Measurements from ENCODE around the gene PPEF2.

- TF ChIP-seq, protein P1, sequence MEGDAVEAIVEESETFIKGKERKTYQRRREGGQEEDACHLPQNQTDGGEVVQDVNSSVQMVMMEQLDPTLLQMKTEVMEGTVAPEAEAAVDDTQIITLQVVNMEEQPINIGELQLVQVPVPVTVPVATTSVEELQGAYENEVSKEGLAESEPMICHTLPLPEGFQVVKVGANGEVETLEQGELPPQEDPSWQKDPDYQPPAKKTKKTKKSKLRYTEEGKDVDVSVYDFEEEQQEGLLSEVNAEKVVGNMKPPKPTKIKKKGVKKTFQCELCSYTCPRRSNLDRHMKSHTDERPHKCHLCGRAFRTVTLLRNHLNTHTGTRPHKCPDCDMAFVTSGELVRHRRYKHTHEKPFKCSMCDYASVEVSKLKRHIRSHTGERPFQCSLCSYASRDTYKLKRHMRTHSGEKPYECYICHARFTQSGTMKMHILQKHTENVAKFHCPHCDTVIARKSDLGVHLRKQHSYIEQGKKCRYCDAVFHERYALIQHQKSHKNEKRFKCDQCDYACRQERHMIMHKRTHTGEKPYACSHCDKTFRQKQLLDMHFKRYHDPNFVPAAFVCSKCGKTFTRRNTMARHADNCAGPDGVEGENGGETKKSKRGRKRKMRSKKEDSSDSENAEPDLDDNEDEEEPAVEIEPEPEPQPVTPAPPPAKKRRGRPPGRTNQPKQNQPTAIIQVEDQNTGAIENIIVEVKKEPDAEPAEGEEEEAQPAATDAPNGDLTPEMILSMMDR (IDR thresholded peaks at IDR 0.05), result no peak
- no peak for TF ChIP-seq POLR2A (IDR thresholded peaks at IDR 0.05)
Measured at GRCh38 chr4:75823812-75824211, 78.4 kb downstream of the PPEF2 start.

All from testis (tissue), 2 donors.